GM12864 (cell line): ENCODE measurements around the gene KMT2D.

Experiments
- DNase-seq: peaks from one replicate; pipeline ENCODE4 v3.0.0-alpha.2; 2011; ENCODE audit warnings: low read depth
- H3K4me3 ChIP-seq: 2 replicates; pipeline ENCODE4 v1.5.1; 2011; ENCODE audit warnings: mild to moderate bottlenecking, low read depth, low read length, control low read depth
- CTCF ChIP-seq: IDR thresholded peaks from 2 replicates; pipeline ENCODE4 v1.5.1; 2011; ENCODE audit warnings: low read depth, mild to moderate bottlenecking, moderate library complexity, low read length, control low read depth, inconsistent platforms; ENCODE audit errors: missing control alignments

The KMT2D gene

GRCh38 chr12:49058366-49059044 lies 2.1 kb downstream of the KMT2D start:
- DNase-seq, result no peak
- no peak for TF ChIP-seq CTCF
- H3K4me3 ChIP-seq, result peak overlapping the region; percentile 84

- no peak for DNase-seq
- H3K4me3 ChIP-seq, result peak overlapping the region; percentile 84
- no peak for TF ChIP-seq CTCF
Measured at GRCh38 chr12:49057888-49058287, 2.7 kb downstream of the KMT2D start.

- peak overlapping the region; percentile 84; the same call in 1 of the 2 replicates for H3K4me3 ChIP-seq
- TF ChIP-seq CTCF, result no peak
- peak; percentile 63 for DNase-seq
Measured at GRCh38 chr12:49055978-49056754, 4.4 kb downstream of the KMT2D start.

- no peak for TF ChIP-seq CTCF
- DNase-seq, result no peak
- no peak overlapping the region for H3K4me3 ChIP-seq
Measured at GRCh38 chr12:49055092-49055491, 5.5 kb downstream of the KMT2D start.

GRCh38 chr12:49054524-49054923 lies 6.1 kb downstream of the KMT2D start:
- DNase-seq, result no peak
- TF ChIP-seq CTCF, result no peak
- H3K4me3 ChIP-seq, result no peak overlapping the region

GRCh38 chr12:49054096-49054495 lies 6.5 kb downstream of the KMT2D start:
- no peak for TF ChIP-seq CTCF
- H3K4me3 ChIP-seq, result no peak overlapping the region
- DNase-seq, result no peak
